NCI-H2171 treated with DMSO at 0.1 percent for 48 hours (cell line): ENCODE results near the gene GTF2H2.
"Not testable (repeated sequence)": the region's sequence is repeated elsewhere in the genome, so short reads cannot be mapped to it uniquely, and the experiment has no call there.

ENCODE experiments used
- DNase-seq: peaks from one replicate; lab custom pipeline; 2025; lab: John Stamatoyannopoulos, UW

Gene GTF2H2

DNA sequence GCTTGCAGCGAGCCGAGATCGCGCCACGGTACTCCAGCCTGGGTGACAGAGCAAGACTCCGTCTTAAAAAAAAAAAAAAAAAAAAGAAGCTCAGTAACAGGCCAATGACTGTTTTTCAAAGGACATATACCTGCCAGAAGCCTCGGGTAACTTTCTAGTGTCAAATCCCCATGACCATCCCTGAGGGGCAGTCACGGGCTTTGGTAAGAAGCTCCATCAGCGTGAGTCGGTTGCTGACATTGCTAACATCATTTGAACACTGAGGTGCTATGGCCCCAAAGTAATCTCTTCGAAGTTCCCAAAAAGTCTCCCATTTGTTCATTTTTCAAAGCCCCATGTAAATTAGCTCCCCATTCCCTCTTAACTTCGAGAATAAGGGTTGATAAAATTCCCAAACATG lies 53.9 kb downstream of the GTF2H2 start:
- no peak for DNase-seq

DNA sequence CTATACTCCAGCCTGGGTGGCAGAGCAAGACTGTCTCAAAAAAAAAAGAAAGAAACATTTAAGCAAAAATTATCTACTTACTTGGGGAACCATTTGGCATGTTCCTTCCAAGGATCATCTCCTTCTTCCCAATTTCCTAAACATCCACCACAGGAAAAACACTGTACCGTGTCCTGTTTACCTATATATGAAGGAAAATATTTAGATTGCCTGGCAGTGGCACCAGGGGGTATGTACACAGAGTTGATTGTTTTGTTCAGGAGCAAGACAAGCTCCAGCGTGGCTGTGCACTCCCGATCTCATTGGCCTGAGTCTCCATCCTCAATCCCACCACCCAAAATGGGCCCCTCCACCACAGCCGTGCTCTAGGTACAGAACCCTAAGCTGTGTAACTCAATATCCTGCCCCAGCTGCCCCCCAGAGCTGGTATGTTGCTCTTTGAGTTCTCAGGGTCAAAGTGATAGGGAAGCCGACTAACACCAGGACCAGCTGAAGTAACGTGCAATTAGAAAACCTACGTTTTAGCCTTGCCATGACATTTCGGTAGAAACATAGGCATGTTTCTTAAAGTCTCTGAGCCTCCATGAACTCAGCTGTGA lies 56.2 kb downstream of the GTF2H2 start:
- no peak for DNase-seq

DNA sequence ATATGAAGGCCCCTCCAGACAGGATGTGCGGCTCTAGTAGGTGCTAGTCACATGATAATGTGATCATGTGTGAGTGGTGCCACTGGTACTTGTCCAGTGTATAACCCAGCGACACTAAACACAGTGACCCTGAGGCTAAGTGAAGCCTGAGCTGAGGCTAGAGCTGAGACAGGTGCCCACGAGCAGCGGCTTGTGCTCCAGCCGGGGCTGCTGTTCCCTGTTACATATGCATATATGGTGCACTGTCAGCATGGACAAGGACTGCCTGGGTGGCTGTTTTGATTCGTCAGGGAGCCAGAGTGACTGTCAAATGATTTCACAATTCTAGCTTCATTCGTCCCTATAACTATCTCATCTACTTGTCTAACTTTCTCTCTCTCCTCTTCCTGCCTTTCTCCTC lies 60.5 kb downstream of the GTF2H2 start:
- not testable (repeated sequence) for DNase-seq
